ENCODE results near the gene GRIP2. TPM values are rescaled to one million over a fixed set of nuclear protein-coding genes. Genes with fewer than 3 reads are reported as not detected.

GRIP2 gene
- polyA plus RNA-seq, 1 donor from 2014 or later = 8.6 TPM

GRCh38 chr3:14445773-14446172 is 94.4 kb downstream of the GRIP2 start:
- no peak overlapping the region for H3K4me2 ChIP-seq (ENCODE audit: low read length)
- H3K79me2 ChIP-seq (replicated peaks; ENCODE audit: insufficient read depth, low read length) = no peaks in the 10 kb centered on the region
- H3K36me3 ChIP-seq (ENCODE audit: insufficient read depth, low read length) = peaks cover 9% of the 10 kb centered on the region
- no peak overlapping the region for H3K27ac ChIP-seq (ENCODE audit: low read length)
- H3K9me3 ChIP-seq (ENCODE audit: low read length) = no peaks in the 10 kb centered on the region
- TF ChIP-seq SMC3 (conservative IDR thresholded peaks at IDR 0.05; ENCODE audit: poor library complexity) (no peak), TAF1 (IDR thresholded peaks at IDR 0.05; ENCODE audit: low read depth) (no peak), POLR2AphosphoS5 (IDR thresholded peaks at IDR 0.05) (no peak), CTCF (IDR thresholded peaks at IDR 0.05; ENCODE audit: poor library complexity, severe bottlenecking) (no peak), EP300 (conservative IDR thresholded peaks at IDR 0.05; ENCODE audit: poor library complexity, severe bottlenecking) (no peak), MXI1 (conservative IDR thresholded peaks at IDR 0.05; ENCODE audit: poor library complexity, severe bottlenecking) (no peak), EZH2 (IDR thresholded peaks at IDR 0.05; ENCODE audit: borderline replicate concordance, insufficient read depth, low read length, poor library complexity, severe bottlenecking) (no peak)
- TF ChIP-seq, protein P1, sequence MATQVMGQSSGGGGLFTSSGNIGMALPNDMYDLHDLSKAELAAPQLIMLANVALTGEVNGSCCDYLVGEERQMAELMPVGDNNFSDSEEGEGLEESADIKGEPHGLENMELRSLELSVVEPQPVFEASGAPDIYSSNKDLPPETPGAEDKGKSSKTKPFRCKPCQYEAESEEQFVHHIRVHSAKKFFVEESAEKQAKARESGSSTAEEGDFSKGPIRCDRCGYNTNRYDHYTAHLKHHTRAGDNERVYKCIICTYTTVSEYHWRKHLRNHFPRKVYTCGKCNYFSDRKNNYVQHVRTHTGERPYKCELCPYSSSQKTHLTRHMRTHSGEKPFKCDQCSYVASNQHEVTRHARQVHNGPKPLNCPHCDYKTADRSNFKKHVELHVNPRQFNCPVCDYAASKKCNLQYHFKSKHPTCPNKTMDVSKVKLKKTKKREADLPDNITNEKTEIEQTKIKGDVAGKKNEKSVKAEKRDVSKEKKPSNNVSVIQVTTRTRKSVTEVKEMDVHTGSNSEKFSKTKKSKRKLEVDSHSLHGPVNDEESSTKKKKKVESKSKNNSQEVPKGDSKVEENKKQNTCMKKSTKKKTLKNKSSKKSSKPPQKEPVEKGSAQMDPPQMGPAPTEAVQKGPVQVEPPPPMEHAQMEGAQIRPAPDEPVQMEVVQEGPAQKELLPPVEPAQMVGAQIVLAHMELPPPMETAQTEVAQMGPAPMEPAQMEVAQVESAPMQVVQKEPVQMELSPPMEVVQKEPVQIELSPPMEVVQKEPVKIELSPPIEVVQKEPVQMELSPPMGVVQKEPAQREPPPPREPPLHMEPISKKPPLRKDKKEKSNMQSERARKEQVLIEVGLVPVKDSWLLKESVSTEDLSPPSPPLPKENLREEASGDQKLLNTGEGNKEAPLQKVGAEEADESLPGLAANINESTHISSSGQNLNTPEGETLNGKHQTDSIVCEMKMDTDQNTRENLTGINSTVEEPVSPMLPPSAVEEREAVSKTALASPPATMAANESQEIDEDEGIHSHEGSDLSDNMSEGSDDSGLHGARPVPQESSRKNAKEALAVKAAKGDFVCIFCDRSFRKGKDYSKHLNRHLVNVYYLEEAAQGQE (IDR thresholded peaks at IDR 0.05; ENCODE audit: borderline replicate concordance) = no peak
- H3F3A ChIP-seq (ENCODE audit: insufficient read depth, low read length, poor library complexity, severe bottlenecking) = no peaks in the 10 kb centered on the region
- H3K4me3 ChIP-seq (ENCODE audit: low read length) = no peak overlapping the region
- H2AFZ ChIP-seq (ENCODE audit: low read depth, low read length) = no peak overlapping the region
- H3K27me3 ChIP-seq (ENCODE audit: insufficient read depth, low read depth, low read length) = no peaks in the 10 kb centered on the region
- H3K9ac ChIP-seq (ENCODE audit: low read length) = no peak overlapping the region
- no peaks in the 10 kb centered on the region for H4K20me1 ChIP-seq (ENCODE audit: insufficient read depth)
- no peaks in the 10 kb centered on the region for H3K9me2 ChIP-seq (ENCODE audit: insufficient read depth, low read length)

DNA sequence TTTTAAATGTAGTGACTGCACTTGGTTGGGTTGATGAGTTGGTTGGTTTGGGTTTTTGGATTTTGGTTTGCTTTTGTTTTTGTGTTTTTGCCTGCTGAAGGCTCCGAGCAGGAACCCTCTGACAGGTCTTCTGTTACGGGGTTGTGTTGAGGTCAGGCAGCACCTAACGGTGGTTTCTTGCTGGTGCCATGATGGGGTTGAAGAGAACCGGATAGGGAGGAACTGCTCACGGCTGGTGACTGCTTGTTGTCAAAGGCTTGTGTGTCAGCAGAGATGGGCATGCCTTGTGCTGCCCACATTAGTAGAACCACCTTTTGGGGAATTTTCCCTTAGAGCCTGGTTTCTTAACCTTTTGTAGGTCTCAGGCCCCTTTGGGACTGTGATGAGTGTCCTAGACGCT is 95.8 kb downstream of the GRIP2 start:
- Histone ChIP-seq H3K4me2 (ENCODE audit: low read length) (no peak overlapping the region), H4K20me1 (ENCODE audit: insufficient read depth) (no peaks in the 10 kb centered on the region), H3K9ac (ENCODE audit: low read length) (no peak overlapping the region), H3K27me3 (ENCODE audit: insufficient read depth, low read depth, low read length) (no peaks in the 10 kb centered on the region), H3K79me2 (replicated peaks; ENCODE audit: insufficient read depth, low read length) (no peaks in the 10 kb centered on the region), H3K9me2 (ENCODE audit: insufficient read depth, low read length) (no peaks in the 10 kb centered on the region), H3K27ac (ENCODE audit: low read length) (no peak overlapping the region), H2AFZ (ENCODE audit: low read depth, low read length) (no peak overlapping the region), H3K36me3 (ENCODE audit: insufficient read depth, low read length) (peaks cover 9% of the 10 kb centered on the region), H3K9me3 (ENCODE audit: low read length) (no peaks in the 10 kb centered on the region), H3F3A (ENCODE audit: insufficient read depth, low read length, poor library complexity, severe bottlenecking) (no peaks in the 10 kb centered on the region), H3K4me3 (ENCODE audit: low read length) (no peak overlapping the region)
- TF ChIP-seq RAD21 (conservative IDR thresholded peaks at IDR 0.05) (no peak), CTCF (IDR thresholded peaks at IDR 0.05; ENCODE audit: poor library complexity, severe bottlenecking) (no peak), EP300 (conservative IDR thresholded peaks at IDR 0.05; ENCODE audit: poor library complexity, severe bottlenecking) (no peak), POLR2AphosphoS5 (IDR thresholded peaks at IDR 0.05) (no peak), SMC3 (conservative IDR thresholded peaks at IDR 0.05; ENCODE audit: poor library complexity) (no peak), TAF1 (IDR thresholded peaks at IDR 0.05; ENCODE audit: low read depth) (no peak), MXI1 (conservative IDR thresholded peaks at IDR 0.05; ENCODE audit: poor library complexity, severe bottlenecking) (no peak), EZH2 (IDR thresholded peaks at IDR 0.05; ENCODE audit: borderline replicate concordance, insufficient read depth, low read length, poor library complexity, severe bottlenecking) (no peak)
- TF ChIP-seq, protein P1 (IDR thresholded peaks at IDR 0.05; ENCODE audit: borderline replicate concordance) = no peak
